IPS-NIHi7 (cell line): ENCODE measurements around the gene PKD1L1.
"Not testable (repeated sequence)": the region's sequence is repeated elsewhere in the genome, so short reads cannot be mapped to it uniquely, and the experiment has no call there.

ENCODE experiments used
- DNase-seq: peaks from one replicate; pipeline ENCODE4 v3.0.0; 2012; ENCODE audit warnings: mixed read lengths; ENCODE audit errors: extremely low spot score

The PKD1L1 gene

GRCh38 chr7:47766126-47766525 is 182.1 kb downstream of the PKD1L1 start:
- DNase-seq, result no peak

- no peak for DNase-seq
Measured at GRCh38 chr7:47765373-47765979, 182.8 kb downstream of the PKD1L1 start.

DNA sequence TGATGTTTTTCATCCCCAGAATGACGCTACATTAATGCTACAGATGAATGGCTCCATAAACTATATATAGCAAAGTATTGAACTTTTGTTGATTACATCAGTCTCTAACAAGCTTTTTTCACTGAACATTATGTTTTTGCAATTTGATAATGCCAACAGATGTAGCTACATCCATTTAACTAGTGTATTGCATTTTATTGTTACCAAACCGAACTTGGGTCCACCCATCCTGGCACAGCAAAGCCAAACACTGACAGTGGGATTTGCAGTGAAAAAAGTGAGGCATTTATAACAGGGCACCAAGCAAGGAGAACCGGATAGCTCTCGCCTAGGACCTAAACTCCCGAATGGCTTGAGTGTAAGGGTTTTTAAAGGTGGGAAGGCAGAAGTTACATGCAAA is 183.5 kb downstream of the PKD1L1 start:
- DNase-seq, result no peak

DNA sequence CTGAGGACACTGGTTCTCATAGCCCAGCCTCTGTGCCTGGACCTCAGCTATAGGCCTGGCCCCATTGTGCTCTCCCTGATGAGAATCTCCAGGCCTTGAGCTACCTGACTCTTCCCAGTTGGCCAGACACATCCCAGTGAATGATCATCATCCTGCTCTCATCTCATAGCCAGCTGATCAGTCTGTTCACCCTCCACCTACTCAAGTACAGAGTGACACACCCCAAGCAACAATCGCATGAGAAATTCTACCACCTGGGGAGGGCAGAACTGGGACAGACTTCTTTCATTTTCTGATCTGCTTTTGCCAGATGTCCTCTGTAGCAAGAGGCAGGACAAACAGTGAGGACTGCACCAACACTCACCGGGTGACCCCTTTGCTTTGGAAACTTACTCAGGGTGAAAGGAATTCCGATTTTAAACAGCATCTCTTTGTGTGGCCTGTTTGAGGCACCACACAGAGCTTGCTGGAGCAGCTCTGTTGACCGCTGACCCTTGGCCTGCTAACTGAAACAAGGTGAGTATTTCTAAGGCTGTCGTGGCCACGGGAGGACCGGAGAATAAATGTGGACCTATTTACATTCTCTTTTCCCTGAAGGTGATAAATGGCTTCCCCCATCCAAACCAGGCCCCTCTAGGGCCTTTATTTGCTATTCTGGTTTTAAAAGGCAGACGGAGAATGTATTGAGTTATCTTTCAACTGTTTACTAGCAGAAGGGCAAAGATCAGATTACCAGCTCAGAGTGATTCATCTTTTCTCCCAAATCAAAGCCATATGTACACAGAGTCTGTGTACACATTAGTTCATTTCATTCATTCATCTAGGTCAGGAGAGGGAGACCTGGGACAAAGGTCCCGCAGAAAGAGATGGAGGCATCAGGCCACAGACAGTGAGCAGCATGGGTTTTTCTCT is 184.9 kb downstream of the PKD1L1 start:
- DNase-seq, result no peak

DNA sequence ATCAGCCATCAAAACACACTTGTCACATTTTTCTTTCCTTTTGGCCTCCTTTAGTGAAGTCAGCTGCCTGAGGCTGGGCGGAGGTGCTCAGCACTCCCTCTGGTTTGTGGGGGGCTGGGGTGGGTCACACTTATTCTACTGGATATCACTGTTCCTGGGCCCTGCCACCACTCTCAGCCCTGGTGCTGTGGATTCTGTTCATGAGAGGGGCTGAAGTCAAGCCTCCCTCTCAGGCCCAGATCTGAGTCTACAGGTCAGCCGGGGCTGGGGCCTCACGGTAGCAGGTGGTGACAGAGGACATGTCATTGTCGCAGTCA is 185.6 kb downstream of the PKD1L1 start:
- no peak for DNase-seq

GRCh38 chr7:47762207-47762606 is 186.1 kb downstream of the PKD1L1 start:
- no peak for DNase-seq

DNA sequence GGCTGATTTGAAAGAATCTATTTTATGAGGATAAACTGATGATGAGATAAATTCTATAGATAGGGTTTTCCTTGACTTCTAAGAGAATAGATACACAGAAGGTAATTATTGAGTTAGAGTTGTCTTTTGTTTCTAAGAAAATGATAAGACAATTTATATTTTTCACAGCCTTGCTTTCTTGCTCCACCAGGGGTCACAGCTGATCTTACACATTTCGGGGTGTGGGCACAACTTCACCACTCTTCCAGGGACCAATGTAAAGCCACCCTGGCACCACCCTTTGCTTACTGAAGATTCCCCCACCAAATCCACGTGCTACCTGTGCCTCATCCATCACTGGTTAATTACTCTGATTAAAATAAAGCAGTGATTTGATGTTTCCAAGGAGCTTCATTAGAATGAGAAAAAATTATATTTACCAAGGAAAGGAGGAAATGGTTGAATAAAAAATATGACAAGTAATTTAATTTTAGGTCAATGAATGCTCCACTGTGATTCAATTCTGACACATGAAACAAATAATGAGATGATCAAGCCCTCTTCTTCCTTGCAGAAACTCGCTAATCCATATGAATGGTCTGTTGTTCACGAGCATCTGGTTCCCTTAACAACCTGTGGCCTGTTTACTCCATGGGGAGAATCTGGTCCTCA is 189.1 kb downstream of the PKD1L1 start:
- DNase-seq, result no peak

DNA sequence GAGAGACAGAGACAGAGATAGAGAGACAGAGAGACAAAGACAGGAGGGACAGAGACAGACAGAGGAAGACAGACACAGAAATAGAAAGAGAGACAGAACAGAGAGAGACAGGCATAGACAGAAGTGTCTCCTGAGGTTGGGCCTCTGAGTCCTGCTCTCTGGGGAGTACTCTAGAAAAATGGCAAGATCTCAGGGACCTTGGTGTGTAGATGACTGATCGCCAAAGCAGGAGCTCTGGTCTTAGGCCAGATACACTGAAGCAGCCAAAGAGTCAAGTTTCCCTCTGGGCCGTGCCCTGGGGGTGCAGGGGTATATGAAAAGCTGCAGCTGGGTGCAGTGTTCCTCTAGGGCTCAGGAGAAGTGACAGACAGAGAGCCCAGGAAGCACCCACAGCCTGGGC is 189.7 kb downstream of the PKD1L1 start:
- no peak for DNase-seq

DNA sequence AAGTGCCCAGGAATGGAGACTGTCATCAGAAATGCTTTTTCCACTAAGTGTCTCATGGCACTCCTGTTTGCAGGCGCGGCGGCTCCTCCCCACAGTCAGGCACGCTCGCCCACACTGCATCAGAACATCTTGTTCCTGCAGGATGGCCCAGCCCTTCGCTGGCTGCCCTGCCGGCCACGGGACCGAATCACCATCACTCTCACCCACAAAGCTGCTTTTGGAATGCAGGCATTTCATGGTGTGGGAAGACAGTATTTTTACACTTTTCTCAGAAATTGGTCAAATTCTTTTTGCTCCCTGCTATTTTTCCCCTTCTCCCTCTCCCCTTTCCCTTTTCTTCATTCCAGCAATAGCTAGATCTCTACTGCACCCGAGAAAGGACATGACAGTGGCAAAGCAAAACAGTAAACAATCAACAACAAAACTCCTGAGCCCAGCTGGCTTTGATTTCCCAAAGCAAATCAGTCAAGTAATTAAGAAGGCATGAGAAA is 190.3 kb downstream of the PKD1L1 start:
- no peak for DNase-seq

DNA sequence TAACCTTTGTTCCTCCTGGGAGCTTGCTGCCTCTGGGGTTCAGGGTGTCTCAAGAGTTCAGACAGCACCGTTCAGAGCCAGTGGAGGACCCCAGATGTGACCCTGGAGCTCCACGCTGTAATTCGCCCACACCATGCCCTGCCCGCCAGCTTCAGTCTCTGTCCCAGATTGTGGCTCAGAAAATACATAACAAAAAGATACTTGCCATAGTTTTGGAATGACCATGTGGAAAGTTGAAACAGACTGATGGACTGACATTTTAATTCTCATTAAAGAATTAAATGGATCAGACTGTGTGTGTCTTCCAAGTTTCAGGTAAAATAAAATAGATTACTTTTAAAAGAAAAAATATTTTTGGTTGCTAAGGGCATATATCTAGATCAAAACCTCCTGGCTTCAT is 191.6 kb downstream of the PKD1L1 start:
- no peak for DNase-seq

DNA sequence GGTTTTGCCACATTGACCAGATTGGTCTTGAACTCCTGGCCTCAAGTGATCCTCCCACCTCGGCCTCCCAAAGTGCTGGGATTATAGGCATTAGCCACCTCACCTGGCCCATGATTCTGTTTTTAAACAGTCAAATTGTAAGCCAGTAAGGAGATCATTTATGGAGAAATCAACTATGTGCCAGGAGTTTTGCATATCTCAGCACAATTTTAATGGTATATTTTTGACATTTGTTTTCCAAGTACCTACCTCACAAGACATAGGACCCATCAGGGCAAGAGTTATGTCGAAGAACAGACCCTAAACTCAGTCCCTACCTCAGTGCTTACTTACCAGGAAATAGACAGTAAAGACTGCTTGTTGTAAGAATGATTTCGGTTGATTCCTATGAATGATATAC is 193.0 kb downstream of the PKD1L1 start:
- DNase-seq, result no peak

DNA sequence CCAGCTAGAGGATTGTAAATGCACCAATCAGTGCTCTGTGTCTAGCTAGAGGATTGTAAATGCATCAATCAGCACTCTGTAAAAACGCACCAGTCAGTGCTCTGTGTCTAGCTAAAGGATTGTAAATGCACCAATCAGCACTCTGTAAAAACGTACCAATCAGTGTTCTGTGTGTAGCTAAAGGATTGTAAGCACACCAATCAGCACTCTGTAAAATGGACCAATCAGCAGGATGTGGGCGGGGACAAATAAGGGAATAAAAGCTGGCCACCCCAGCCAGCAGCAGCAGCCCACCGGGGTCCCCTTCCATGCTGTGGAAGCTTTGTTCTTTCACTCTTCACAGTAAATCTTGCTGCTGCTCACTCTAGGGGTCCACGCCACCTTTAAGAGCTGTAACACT is 196.5 kb downstream of the PKD1L1 start:
- DNase-seq, result not testable (repeated sequence)

DNA sequence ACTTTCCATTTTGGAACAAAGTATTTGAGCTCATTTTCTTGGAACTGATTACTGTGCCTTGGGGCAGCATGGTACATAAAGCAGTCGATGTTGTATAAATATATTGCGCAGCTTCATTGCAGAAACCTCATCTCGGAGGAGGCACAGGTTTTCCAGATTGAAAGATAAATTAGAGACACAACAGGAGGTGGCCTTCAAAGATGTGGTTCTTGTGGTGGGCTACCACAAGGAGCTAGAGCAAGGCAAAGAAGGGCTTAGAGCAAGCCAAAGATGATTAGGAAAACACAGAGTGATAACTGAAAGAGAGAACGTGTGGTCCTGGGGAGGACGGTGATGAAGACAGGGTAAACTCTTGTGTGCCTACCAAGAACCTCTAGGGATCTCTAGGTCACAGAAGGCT is 197.2 kb downstream of the PKD1L1 start:
- DNase-seq, result no peak

DNA sequence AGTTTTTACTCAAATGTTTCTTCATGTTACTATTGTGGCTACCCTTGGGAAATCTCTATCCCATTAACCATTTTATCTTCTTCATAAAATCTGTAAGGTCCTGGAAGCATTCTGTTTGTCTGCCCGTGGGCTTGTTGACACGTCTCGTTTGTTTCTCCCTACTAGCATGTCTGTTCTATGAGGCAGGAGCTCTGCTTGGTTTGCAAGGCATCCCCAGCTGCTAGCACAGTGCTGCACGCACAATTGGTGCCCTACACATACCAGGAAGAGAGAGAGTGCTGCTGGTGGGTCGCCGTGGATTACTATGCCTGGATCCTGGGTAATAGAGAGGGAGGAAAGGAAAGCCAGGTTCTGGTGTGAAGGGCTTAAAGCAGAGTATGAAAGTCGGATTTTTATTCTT is 200.2 kb downstream of the PKD1L1 start:
- no peak for DNase-seq

DNA sequence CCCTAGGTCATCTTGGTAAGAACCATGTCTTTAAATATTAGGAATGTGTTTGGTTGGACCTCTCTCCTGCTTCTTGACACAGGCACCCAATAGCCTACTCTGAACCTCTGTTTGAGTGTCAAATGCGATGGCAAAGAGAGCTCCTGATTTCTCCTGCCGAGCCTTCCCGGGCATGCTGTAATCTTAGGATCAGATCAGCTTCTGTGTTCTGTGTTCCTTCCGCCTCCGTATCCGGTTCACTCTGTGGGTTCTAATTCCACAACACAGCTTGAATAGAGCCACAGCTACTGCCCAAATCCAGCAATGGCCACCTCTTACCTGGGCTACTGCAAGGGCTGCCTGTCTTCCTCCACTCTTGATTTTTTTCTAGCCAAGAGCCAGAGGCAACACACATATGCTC is 201.1 kb downstream of the PKD1L1 start:
- no peak for DNase-seq

GRCh38 chr7:47746468-47746867 is 201.8 kb downstream of the PKD1L1 start:
- DNase-seq, result no peak

- DNase-seq, result no peak
Measured at GRCh38 chr7:47744883-47745282, 203.4 kb downstream of the PKD1L1 start.

- DNase-seq, result peak; percentile 55
Measured at GRCh38 chr7:47743965-47744591, 204.2 kb downstream of the PKD1L1 start.

DNA sequence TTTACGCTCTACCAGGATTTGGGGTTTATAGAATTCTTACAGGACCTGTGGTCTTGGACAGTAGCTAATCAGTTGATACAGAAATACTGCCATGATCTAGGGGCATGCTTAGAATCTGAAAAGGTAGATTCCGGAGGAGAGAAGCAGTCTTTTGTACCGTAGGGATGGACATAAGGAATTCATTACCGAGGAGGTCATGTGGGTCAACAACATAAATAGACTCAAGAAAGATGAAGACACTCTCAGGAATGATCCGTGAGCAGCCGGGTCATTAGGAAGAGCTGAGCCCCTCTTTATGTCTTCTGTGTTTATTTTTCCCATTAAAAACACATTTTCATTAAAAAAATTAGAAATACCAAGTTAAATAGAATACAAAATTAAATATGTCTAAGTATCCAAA is 206.3 kb downstream of the PKD1L1 start:
- DNase-seq, result no peak

- DNase-seq, result no peak
Measured at GRCh38 chr7:47739891-47740290, 208.4 kb downstream of the PKD1L1 start.

DNA sequence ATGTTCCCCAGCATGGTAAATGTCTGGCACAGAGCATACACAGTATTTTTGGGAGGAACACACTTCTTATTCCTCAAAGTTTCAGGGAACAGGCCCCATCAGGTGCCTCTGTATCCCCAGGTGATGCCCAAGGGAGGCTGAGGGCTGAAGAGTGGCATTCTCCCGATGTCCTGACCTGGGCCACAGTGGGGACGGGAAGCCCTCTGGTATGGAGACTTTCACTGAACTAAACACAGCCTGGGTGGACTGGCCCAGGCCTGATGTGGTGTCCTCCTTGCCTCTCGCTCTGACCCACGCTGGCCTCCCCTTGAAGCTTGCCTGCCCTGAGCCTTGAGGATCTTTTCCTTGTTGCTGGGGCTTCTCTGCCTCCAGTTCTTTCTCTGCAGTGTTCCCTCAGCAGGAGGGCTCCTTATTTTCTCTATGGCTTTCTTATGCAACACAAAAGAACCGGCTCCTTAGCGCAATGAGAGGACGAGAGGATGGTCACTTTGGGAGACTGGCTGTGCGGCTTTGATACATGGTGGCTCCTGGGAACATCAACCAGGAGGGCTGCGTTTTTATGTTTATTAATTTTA is 208.9 kb downstream of the PKD1L1 start:
- peak; percentile 33 for DNase-seq

- DNase-seq, result no peak
Measured at GRCh38 chr7:47738563-47739166, 209.6 kb downstream of the PKD1L1 start.
